ENCODE measurements around the gene REPS2. TPM values are rescaled to one million over a fixed set of nuclear protein-coding genes. Genes with fewer than 3 reads are reported as not detected.

REPS2 gene
- total and polyA plus RNA-seq, 9 of the 15 experiments (the other 6 are each of a cell fraction or from before 2014, with no cell fraction given): 0.01 to 0.07 (median 0.01) TPM; not detected in 3

DNA sequence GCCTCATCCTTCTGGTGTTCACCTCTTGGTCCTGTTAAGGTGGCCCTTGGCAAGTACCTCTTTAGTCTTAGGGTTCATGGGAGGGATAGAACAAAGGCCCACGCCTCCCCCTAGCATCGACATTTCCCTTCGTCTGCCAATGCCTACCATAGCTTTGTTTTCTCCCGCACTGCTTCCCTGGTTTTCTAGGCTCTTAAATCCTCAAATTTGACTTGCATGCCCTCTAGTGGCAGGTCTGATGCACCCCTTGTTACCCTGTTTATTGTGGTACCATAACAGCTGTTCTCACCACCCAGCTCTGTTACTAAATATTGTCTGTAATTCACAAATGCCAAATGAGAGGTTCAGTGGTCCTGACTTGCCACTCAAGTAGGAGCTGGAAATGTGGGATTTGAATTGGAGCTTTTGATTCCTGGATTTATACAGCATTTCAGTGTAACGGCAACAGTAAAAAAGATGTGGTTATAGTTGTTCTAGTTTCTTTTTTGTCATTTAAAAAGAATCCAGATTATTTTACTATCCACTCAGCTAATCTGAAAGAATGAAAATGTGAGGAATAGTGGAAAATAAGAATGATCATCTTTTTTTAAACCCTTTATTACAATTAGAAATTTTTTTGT lies 100.1 kb downstream of the REPS2 start (continued):
- TF ChIP-seq, protein P1, sequence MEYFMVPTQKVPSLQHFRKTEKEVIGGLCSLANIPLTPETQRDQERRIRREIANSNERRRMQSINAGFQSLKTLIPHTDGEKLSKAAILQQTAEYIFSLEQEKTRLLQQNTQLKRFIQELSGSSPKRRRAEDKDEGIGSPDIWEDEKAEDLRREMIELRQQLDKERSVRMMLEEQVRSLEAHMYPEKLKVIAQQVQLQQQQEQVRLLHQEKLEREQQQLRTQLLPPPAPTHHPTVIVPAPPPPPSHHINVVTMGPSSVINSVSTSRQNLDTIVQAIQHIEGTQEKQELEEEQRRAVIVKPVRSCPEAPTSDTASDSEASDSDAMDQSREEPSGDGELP (CRISPR knock-in tag; IDR thresholded peaks at IDR 0.05; ENCODE audit: borderline replicate concordance): peak; percentile 59; the same call in 1 of the 2 replicates
- no peak for TF ChIP-seq JUNB (CRISPR knock-in tag; conservative IDR thresholded peaks at IDR 0.05)
- TF ChIP-seq ZNF41 (CRISPR knock-in tag; conservative IDR thresholded peaks at IDR 0.05): no peak
- no peak for TF ChIP-seq ZNF263 (CRISPR knock-in tag; IDR thresholded peaks at IDR 0.05; ENCODE audit: borderline replicate concordance)
- TF ChIP-seq SMC3 (conservative IDR thresholded peaks at IDR 0.05; ENCODE audit: insufficient read depth, low read depth, low read length): peak; percentile 52
- TF ChIP-seq, protein P2, sequence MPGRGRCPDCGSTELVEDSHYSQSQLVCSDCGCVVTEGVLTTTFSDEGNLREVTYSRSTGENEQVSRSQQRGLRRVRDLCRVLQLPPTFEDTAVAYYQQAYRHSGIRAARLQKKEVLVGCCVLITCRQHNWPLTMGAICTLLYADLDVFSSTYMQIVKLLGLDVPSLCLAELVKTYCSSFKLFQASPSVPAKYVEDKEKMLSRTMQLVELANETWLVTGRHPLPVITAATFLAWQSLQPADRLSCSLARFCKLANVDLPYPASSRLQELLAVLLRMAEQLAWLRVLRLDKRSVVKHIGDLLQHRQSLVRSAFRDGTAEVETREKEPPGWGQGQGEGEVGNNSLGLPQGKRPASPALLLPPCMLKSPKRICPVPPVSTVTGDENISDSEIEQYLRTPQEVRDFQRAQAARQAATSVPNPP (IDR thresholded peaks at IDR 0.05; ENCODE audit: borderline replicate concordance, insufficient read depth, insufficient read length): no peak
- TF ChIP-seq ZFP36 (IDR thresholded peaks at IDR 0.05; ENCODE audit: low read depth, low read length, partially characterized antibody): no peak
- no peak for TF ChIP-seq ZNF408 (CRISPR knock-in tag; IDR thresholded peaks at IDR 0.05; ENCODE audit: low read depth)
- TF ChIP-seq ERF (CRISPR knock-in tag; IDR thresholded peaks at IDR 0.05): no peak
- TF ChIP-seq KDM1A (IDR thresholded peaks at IDR 0.05): no peak
- no peak for TF ChIP-seq ZKSCAN1 (IDR thresholded peaks at IDR 0.05; ENCODE audit: low read depth, low read length)
- TF ChIP-seq HDAC1 (IDR thresholded peaks at IDR 0.05): no peak
- TF ChIP-seq, protein P3, sequence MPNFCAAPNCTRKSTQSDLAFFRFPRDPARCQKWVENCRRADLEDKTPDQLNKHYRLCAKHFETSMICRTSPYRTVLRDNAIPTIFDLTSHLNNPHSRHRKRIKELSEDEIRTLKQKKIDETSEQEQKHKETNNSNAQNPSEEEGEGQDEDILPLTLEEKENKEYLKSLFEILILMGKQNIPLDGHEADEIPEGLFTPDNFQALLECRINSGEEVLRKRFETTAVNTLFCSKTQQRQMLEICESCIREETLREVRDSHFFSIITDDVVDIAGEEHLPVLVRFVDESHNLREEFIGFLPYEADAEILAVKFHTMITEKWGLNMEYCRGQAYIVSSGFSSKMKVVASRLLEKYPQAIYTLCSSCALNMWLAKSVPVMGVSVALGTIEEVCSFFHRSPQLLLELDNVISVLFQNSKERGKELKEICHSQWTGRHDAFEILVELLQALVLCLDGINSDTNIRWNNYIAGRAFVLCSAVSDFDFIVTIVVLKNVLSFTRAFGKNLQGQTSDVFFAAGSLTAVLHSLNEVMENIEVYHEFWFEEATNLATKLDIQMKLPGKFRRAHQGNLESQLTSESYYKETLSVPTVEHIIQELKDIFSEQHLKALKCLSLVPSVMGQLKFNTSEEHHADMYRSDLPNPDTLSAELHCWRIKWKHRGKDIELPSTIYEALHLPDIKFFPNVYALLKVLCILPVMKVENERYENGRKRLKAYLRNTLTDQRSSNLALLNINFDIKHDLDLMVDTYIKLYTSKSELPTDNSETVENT (CRISPR knock-in tag; IDR thresholded peaks at IDR 0.05): no peak
- TF ChIP-seq ZNF57 (CRISPR knock-in tag; IDR thresholded peaks at IDR 0.05): no peak
- no peak for TF ChIP-seq RUNX1 (IDR thresholded peaks at IDR 0.05; ENCODE audit: low read depth)
- no peak for TF ChIP-seq ZNF316 (IDR thresholded peaks at IDR 0.05)
- TF ChIP-seq HEY1 (CRISPR knock-in tag; IDR thresholded peaks at IDR 0.05; ENCODE audit: borderline replicate concordance): no peak
- no peak for TF ChIP-seq ADNP (tag; IDR thresholded peaks at IDR 0.05)
- no peak for TF ChIP-seq L3MBTL2 (IDR thresholded peaks at IDR 0.05)
- no peak for TF ChIP-seq ZNF766 (CRISPR knock-in tag; conservative IDR thresholded peaks at IDR 0.05)
- no peak for TF ChIP-seq SRSF9 (IDR thresholded peaks at IDR 0.05; ENCODE audit: borderline replicate concordance, low read depth, low read length)
- no peak for TF ChIP-seq ZBTB8A (IDR thresholded peaks at IDR 0.05; ENCODE audit: partially characterized antibody)
- TF ChIP-seq TAL1 (IDR thresholded peaks at IDR 0.05): no peak
- TF ChIP-seq, protein P4, sequence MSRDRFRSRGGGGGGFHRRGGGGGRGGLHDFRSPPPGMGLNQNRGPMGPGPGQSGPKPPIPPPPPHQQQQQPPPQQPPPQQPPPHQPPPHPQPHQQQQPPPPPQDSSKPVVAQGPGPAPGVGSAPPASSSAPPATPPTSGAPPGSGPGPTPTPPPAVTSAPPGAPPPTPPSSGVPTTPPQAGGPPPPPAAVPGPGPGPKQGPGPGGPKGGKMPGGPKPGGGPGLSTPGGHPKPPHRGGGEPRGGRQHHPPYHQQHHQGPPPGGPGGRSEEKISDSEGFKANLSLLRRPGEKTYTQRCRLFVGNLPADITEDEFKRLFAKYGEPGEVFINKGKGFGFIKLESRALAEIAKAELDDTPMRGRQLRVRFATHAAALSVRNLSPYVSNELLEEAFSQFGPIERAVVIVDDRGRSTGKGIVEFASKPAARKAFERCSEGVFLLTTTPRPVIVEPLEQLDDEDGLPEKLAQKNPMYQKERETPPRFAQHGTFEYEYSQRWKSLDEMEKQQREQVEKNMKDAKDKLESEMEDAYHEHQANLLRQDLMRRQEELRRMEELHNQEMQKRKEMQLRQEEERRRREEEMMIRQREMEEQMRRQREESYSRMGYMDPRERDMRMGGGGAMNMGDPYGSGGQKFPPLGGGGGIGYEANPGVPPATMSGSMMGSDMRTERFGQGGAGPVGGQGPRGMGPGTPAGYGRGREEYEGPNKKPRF (IDR thresholded peaks at IDR 0.05; ENCODE audit: low read depth, low read length): no peak
- no peak for TF ChIP-seq PHB (CRISPR knock-in tag; IDR thresholded peaks at IDR 0.05)
